Vein endothelial cell (primary cell): Measurements from ENCODE around the gene SIX3. TPM values are rescaled to one million over a fixed set of nuclear protein-coding genes. Genes with fewer than 3 reads are reported as not detected.

ENCODE experiments used
- small RNA-seq: library from RNA; depleted of rRNA; stranded (forward); fragments of <200 nt; gene quantifications from one replicate; pipeline ENCODE3, GENCODE V24; 2012
- total RNA-seq: library from RNA; depleted of rRNA; stranded (reverse); fragments of >200 nt; gene quantifications from 2 replicates; pipeline ENCODE4 v1.2.3, GENCODE V29; 2012

Gene SIX3
- not detected in 2 replicates for total RNA-seq

GRCh38 chr2:44941551-44942234 lies at the start of gene SIX3:
SIX3 (plus strand) TSS chr2:44941702; CDS start chr2:44942105, 403 bp downstream.

Small RNA genes within 50 kb of the gene (small RNA-seq; reads per million reads assigned to genes)
- gene RF02246 (not detected), gene RF02247 (not detected), gene RF02248 (not detected), gene RF02250 (not detected), gene RF02251 (not detected), gene RF02252 (not detected)

Other genes starting within 250 kb of the SIX3 start
- gene SIX2, start 67.8 kb downstream of the SIX3 start, total RNA-seq: under 0.01 and 0.10 TPM in 2 replicates